Measurements from ENCODE around the gene L2HGDH.

Gene L2HGDH

GRCh38 chr14:50233951-50234250 lies 78.1 kb downstream of the L2HGDH start:
- no peak overlapping the region for H3K4me2 ChIP-seq (ENCODE audit: insufficient read depth, low read length)
- peaks cover 22% of the 10 kb centered on the region for H3K79me2 ChIP-seq (ENCODE audit: insufficient read depth, low read length)
- TF ChIP-seq EZH2 (IDR thresholded peaks at IDR 0.05; ENCODE audit: borderline replicate concordance, low read depth, low read length, severe bottlenecking) (no peak), CTCF (IDR thresholded peaks at IDR 0.05; ENCODE audit: borderline replicate concordance, extremely low read depth, low read length, poor library complexity, severe bottlenecking) (no peak)
- H3K9me3 ChIP-seq (ENCODE audit: insufficient read depth, low read length, severe bottlenecking) = no peaks in the 10 kb centered on the region
- no peak overlapping the region for H3K9ac ChIP-seq (ENCODE audit: low read depth, low read length)
- no peak overlapping the region for H2AFZ ChIP-seq (ENCODE audit: low read depth, low read length)
- DNase-seq = no peak
- no peaks in the 10 kb centered on the region for H3K27me3 ChIP-seq (ENCODE audit: insufficient read depth, low read length, poor library complexity)
- no peak overlapping the region for H3K27ac ChIP-seq (ENCODE audit: low read length)
- H4K20me1 ChIP-seq (ENCODE audit: insufficient read depth, low read length) = no peaks in the 10 kb centered on the region
- no peak overlapping the region for H3K4me3 ChIP-seq (ENCODE audit: low read depth in 1 of 2, low read length in 2 of 2)
- peaks cover 23% of the 10 kb centered on the region for H3K4me1 ChIP-seq (ENCODE audit: insufficient read depth, low read length)
- no peak for ATAC-seq (ENCODE audit: insufficient read depth, low read depth)
- H3K36me3 ChIP-seq (ENCODE audit: insufficient read depth, low read length) = 0 out of 2 replicates have a peak, but pooled peaks cover under 1% of the 10 kb centered on the region

GRCh38 chr14:50233166-50233950 lies 78.7 kb downstream of the L2HGDH start:
- peaks cover 6% of the 10 kb centered on the region; the same call in 1 of the 2 replicates for H3K36me3 ChIP-seq (ENCODE audit: insufficient read depth, low read length)
- H3K79me2 ChIP-seq (ENCODE audit: insufficient read depth, low read length) = peaks cover 28% of the 10 kb centered on the region
- H3K4me1 ChIP-seq (ENCODE audit: insufficient read depth, low read length) = peaks cover 29% of the 10 kb centered on the region
- no peak overlapping the region for H3K27ac ChIP-seq (ENCODE audit: low read length)
- no peaks in the 10 kb centered on the region for H3K27me3 ChIP-seq (ENCODE audit: insufficient read depth, low read length, poor library complexity)
- no peak overlapping the region for H3K4me2 ChIP-seq (ENCODE audit: insufficient read depth, low read length)
- H2AFZ ChIP-seq (ENCODE audit: low read depth, low read length) = no peak overlapping the region
- TF ChIP-seq CTCF (IDR thresholded peaks at IDR 0.05; ENCODE audit: borderline replicate concordance, extremely low read depth, low read length, poor library complexity, severe bottlenecking) = no peak
- no peak overlapping the region for H3K9ac ChIP-seq (ENCODE audit: low read depth, low read length)
- no peak for DNase-seq
- ATAC-seq (ENCODE audit: insufficient read depth, low read depth) = no peak
- no peaks in the 10 kb centered on the region for H4K20me1 ChIP-seq (ENCODE audit: insufficient read depth, low read length)
- no peaks in the 10 kb centered on the region for H3K9me3 ChIP-seq (ENCODE audit: insufficient read depth, low read length, severe bottlenecking)
- H3K4me3 ChIP-seq (ENCODE audit: low read depth in 1 of 2, low read length in 2 of 2) = no peak overlapping the region

- no peak for TF ChIP-seq CTCF (IDR thresholded peaks at IDR 0.05; ENCODE audit: borderline replicate concordance, extremely low read depth, low read length, poor library complexity, severe bottlenecking)
- peak overlapping the region; percentile 67 for H3K27ac ChIP-seq (ENCODE audit: low read length)
- H3K4me3 ChIP-seq (ENCODE audit: low read depth in 1 of 2, low read length in 2 of 2) = peak overlapping the region; percentile 37 to 75; a peak in 3 of 4 replicates
- H3K36me3 ChIP-seq (ENCODE audit: insufficient read depth, low read length) = peaks cover 6% of the 10 kb centered on the region; the same call in 1 of the 2 replicates
- no peaks in the 10 kb centered on the region for H3K9me3 ChIP-seq (ENCODE audit: insufficient read depth, low read length, severe bottlenecking)
- H3K9ac ChIP-seq (ENCODE audit: low read depth, low read length) = peak overlapping the region; percentile 69
- H2AFZ ChIP-seq (ENCODE audit: low read depth, low read length) = peak overlapping the region; percentile 92
- peaks cover 30% of the 10 kb centered on the region for H3K4me1 ChIP-seq (ENCODE audit: insufficient read depth, low read length)
- H3K27me3 ChIP-seq (ENCODE audit: insufficient read depth, low read length, poor library complexity) = no peaks in the 10 kb centered on the region
- peaks cover 39% of the 10 kb centered on the region for H3K79me2 ChIP-seq (ENCODE audit: insufficient read depth, low read length)
- H3K4me2 ChIP-seq (ENCODE audit: insufficient read depth, low read length) = peak overlapping the region; percentile 69
- ATAC-seq (ENCODE audit: insufficient read depth, low read depth) = no peak; the same call in 2 of the 3 replicates
- no peak for DNase-seq
- no peaks in the 10 kb centered on the region for H4K20me1 ChIP-seq (ENCODE audit: insufficient read depth, low read length)
These were observed 79.8 kb downstream of the L2HGDH start for GRCh38 chr14:50232276-50232642.

Data from DND-41 (cell line).